SH-SY5Y (cell line): ENCODE results near the gene ZDBF2.

Experiments
- GATA2 ChIP-seq: IDR thresholded peaks from 2 replicates; pipeline ENCODE4 v1.6.1; 2011; ENCODE audit warnings: mild to moderate bottlenecking, low read depth, low read length
- GATA3 ChIP-seq: IDR thresholded peaks from 2 replicates; pipeline ENCODE4 v1.6.1; 2011; ENCODE audit warnings: low read depth, mild to moderate bottlenecking, low read length, moderate library complexity

- no peak for TF ChIP-seq GATA3
- TF ChIP-seq GATA2, result no peak
These were observed 71.1 kb downstream of the ZDBF2 start for GRCh38 chr2:206345606-206346005.
